ENCODE data around the gene SGPP1.

- no peak for TF ChIP-seq CTCF (IDR thresholded peaks at IDR 0.05)
- TF ChIP-seq POLR2A (IDR thresholded peaks at IDR 0.05): no peak
Measured at GRCh38 chr14:63652406-63652805, 75.5 kb downstream of the SGPP1 start.
